T-helper 17 cell (primary cell): ENCODE measurements around the gene TMEM54. TPM values are rescaled to one million over a fixed set of nuclear protein-coding genes. Genes with fewer than 3 reads are reported as not detected.
"Not testable (repeated sequence)": the region's sequence is repeated elsewhere in the genome, so short reads cannot be mapped to it uniquely, and the experiment has no call there.

Source experiments
- ATAC-seq: fragments of 150-1000 bp; cut with Tn5 transposase; 2 replicates; pipeline ENCODE4 v1.10.0; 2021; ENCODE audit warnings: mild to moderate bottlenecking, moderate library complexity
- DNase-seq, 3 donors: peaks; one replicate each; pipeline versions ENCODE4 v3.0.0 to v3.0.0-alpha.2; 2020 to 2021
- H3K9me3 ChIP-seq: one replicate; pipeline ENCODE4 v1.7.0; 2013; ENCODE audit warnings: low read length, mild to moderate bottlenecking; ENCODE audit not compliant: control insufficient read depth, poor library complexity, severe bottlenecking
- H3K27ac Mint-ChIP-seq: one replicate; pipeline ENCODE4 v1.8.0; 2022; ENCODE audit warnings: mild to moderate bottlenecking, moderate library complexity, mixed read lengths
- H3K27me3 Mint-ChIP-seq: one replicate; pipeline ENCODE4 v1.8.0; 2022; ENCODE audit warnings: mixed read lengths
- H3K36me3 Mint-ChIP-seq: one replicate; pipeline ENCODE4 v1.8.0; 2022; ENCODE audit warnings: low read depth, mixed read lengths
- H3K4me1 Mint-ChIP-seq: one replicate; pipeline ENCODE4 v1.8.0; 2022; ENCODE audit warnings: mild to moderate bottlenecking, mixed read lengths
- H3K4me3 Mint-ChIP-seq: one replicate; pipeline ENCODE4 v1.8.0; 2022; ENCODE audit warnings: mild to moderate bottlenecking, moderate library complexity, mixed read lengths
- total RNA-seq, 4 donors: library from RNA in 2 of 4; stranded (reverse) in 2 of 4; gene quantifications; one replicate each; pipeline ENCODE4 v1.2.3 and lab custom pipeline; 2022 to 2026

TMEM54 gene
- total RNA-seq, 2 donors from 2014 or later = not detected

GRCh38 chr1:32910319-32910718 lies 9.1 kb upstream of the TMEM54 start:
- Mint-ChIP-seq H3K4me3 (no peak overlapping the region), H3K27me3 (peaks cover 1% of the 10 kb centered on the region), H3K27ac (no peak overlapping the region), H3K4me1 (peaks cover 2% of the 10 kb centered on the region), H3K36me3 (no peaks in the 10 kb centered on the region)
- DNase-seq (no peak), ATAC-seq (no peak)
- no peaks in the 10 kb centered on the region for H3K9me3 ChIP-seq

- ATAC-seq (no peak), DNase-seq (no peak)
- H3K27ac Mint-ChIP-seq = no peak overlapping the region
- peaks cover 6% of the 10 kb centered on the region for H3K4me1 Mint-ChIP-seq
- no peaks in the 10 kb centered on the region for H3K9me3 ChIP-seq
- H3K36me3 Mint-ChIP-seq = no peaks in the 10 kb centered on the region
- no peak overlapping the region for H3K4me3 Mint-ChIP-seq
- H3K27me3 Mint-ChIP-seq = peaks cover 13% of the 10 kb centered on the region
Observed at GRCh38 chr1:32907435-32907834, 6.2 kb upstream of the TMEM54 start.

DNA sequence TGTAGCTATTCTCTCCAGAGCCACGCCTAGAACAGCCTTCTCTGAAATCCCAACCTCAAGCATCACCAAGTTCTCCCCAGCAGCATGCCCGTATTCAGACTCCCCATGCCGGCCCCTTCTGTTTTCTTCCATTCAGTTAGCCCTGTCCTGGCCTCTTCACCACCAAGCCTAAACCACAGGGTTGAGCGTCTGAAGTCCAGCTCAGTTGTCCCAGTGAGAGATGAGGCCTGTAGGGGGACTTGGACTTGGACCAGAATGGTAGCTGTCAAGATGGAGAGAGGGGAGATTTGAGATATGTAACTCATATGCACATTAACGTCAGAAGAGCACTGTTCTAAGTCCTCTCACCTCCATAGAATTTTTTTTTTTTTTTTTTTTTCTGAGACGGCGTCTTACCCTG lies 5.5 kb upstream of the TMEM54 start:
- no peaks in the 10 kb centered on the region for H3K9me3 ChIP-seq
- peaks cover 1% of the 10 kb centered on the region for H3K36me3 Mint-ChIP-seq
- no peak overlapping the region for H3K27ac Mint-ChIP-seq
- DNase-seq (no peak), ATAC-seq (no peak)
- no peak overlapping the region for H3K4me3 Mint-ChIP-seq
- H3K4me1 Mint-ChIP-seq = peaks cover 10% of the 10 kb centered on the region
- H3K27me3 Mint-ChIP-seq = peaks cover 20% of the 10 kb centered on the region

DNA sequence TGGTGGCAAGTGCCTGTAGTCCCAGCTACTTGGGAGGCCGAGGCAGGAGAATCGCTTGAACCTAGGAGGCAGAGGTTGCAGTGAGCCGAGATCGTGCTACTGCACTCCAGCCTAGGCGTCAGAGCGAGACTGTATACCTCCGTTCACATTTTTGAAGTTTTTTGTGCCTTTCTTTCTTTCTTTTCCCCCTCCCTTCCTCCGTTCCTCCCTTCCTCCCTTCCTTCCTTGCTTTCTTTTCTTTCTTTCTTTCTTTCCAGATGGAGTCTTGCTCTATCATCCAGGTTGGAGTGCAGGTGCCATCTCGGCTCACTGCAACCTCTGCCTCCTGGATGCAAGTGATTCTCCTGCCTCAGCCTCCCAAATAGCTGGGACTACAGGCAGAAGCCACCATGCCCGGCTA lies 4.4 kb upstream of the TMEM54 start:
- not testable (repeated sequence) for ATAC-seq, H3K9me3 ChIP-seq, H3K27ac Mint-ChIP-seq, DNase-seq, H3K36me3 Mint-ChIP-seq, H3K4me3 Mint-ChIP-seq
- Mint-ChIP-seq H3K4me1 (peaks cover 14% of the 10 kb centered on the region), H3K27me3 (peaks cover 25% of the 10 kb centered on the region)

DNA sequence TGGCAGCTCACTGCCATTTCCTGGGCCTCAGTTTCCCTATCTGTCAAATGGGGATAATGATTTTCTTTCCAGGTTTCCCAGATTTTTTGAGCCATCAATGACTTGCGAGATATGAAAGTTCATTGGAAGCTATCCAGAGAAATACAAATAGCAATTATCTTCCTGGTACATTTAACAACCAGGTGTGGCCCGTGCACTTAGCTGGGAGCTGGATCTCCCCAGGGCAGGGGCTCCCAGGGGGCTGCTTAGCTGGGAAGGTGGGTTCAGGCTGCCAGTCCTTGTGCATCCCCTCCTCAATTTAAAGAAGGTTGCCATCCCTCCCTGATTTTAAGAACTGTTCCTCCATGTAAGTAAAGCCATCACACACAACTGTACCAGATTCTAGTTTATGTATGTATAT lies 3.6 kb upstream of the TMEM54 start:
- H3K4me1 Mint-ChIP-seq = peaks cover 16% of the 10 kb centered on the region
- no peak for ATAC-seq

DNA sequence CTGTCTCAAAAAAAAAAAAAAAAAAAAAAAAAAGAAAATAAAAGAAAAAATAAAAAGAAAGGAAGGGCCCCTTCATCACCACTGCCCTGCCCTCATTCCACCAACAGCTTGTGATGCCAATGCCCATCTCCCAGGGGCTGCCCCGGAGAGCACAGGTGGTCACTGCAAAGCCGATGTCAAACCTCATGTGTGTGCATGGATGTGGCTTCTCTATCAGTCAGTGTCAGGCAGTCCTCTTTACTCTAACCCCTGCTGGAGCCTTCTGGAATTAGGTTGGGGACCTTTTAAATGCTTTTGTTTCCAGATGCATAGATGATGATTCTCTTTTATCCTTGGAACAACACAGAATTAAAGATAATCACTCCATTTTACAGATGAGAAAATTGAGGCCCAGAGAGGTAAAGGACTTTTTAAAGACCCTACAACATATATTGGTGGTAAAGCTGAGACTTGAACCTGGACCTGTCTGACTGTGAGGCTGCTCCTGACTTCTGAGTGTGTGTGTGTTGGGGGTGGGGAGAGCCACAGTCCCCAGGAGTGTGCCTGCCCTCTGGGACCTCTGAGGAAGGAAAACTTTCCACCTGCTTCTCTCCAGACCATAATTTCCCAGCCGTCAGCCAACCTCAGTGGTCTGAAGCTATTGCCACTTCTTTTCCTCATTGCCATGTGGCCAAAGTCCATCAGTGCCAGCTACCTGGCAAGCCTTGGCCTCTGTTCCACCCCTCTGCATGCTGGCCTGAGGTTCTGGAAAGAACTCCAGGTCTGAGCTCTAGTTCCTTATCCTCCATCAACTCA lies 3.0 kb upstream of the TMEM54 start:
- peaks cover 16% of the 10 kb centered on the region for H3K4me1 Mint-ChIP-seq
- DNase-seq = no peak
- no peak overlapping the region for H3K4me3 Mint-ChIP-seq
- ATAC-seq = no peak
- peaks cover 2% of the 10 kb centered on the region for H3K36me3 Mint-ChIP-seq
- H3K27me3 Mint-ChIP-seq = peaks cover 35% of the 10 kb centered on the region
- no peaks in the 10 kb centered on the region for H3K9me3 ChIP-seq
- H3K27ac Mint-ChIP-seq = no peak overlapping the region

More for the DNA sequence above, 3.6 kb upstream of the TMEM54 start:
- no peak overlapping the region for H3K4me3 Mint-ChIP-seq
- DNase-seq = no peak
- peaks cover 2% of the 10 kb centered on the region for H3K36me3 Mint-ChIP-seq
- no peaks in the 10 kb centered on the region for H3K9me3 ChIP-seq
- H3K27me3 Mint-ChIP-seq = peaks cover 29% of the 10 kb centered on the region
- no peak overlapping the region for H3K27ac Mint-ChIP-seq

GRCh38 chr1:32902535-32902920 lies 1.3 kb upstream of the TMEM54 start:
- no peak for DNase-seq
- peaks cover 17% of the 10 kb centered on the region for H3K4me1 Mint-ChIP-seq
- peaks cover 2% of the 10 kb centered on the region for H3K36me3 Mint-ChIP-seq
- peak overlapping the region; percentile 63 for H3K4me3 Mint-ChIP-seq
- ATAC-seq = no peak
- H3K27ac Mint-ChIP-seq = no peak overlapping the region
- H3K27me3 Mint-ChIP-seq = peaks cover 51% of the 10 kb centered on the region
- no peaks in the 10 kb centered on the region for H3K9me3 ChIP-seq

DNA sequence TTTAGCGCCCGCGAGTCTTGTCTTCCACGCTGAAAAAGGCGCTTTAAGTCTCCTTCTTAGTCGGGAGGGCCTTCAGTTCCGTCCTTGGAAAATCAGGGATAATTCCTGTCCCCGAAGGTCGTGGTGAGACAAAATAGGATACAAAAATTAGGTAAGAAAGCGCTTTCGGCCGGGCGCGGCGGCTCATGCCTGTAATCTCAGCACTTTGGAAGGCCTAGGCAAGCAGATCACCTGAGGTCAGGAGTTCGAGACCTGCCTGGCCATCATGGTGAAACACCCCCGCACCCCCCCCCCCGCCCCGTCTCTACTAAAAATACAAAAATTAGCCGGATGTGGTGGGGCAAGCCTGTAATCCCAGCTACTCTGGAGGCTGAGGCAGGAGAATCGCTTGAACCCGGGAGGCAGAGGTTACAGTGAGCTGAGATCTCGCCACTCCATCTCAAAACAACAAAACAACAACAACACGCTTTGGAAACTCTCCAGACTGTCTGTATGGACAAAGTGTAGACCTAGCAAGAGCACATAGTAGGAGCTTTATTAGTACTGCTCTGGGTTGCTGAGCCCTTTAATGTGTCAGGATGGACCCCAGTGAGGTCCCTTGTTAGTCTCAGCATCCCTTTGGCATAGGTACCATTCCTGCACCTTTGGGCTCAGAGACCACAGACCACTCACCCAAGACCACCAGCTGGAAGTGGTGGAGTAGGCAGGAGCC lies 790 bp upstream of the TMEM54 start:
- no peak overlapping the region for H3K27ac Mint-ChIP-seq
- H3K27me3 Mint-ChIP-seq = peaks cover 56% of the 10 kb centered on the region
- DNase-seq = no peak
- peaks cover 19% of the 10 kb centered on the region for H3K4me1 Mint-ChIP-seq
- no peak for ATAC-seq
- H3K36me3 Mint-ChIP-seq = peaks cover 2% of the 10 kb centered on the region
- H3K9me3 ChIP-seq = no peaks in the 10 kb centered on the region
- peak overlapping the region; percentile 87 for H3K4me3 Mint-ChIP-seq

DNA sequence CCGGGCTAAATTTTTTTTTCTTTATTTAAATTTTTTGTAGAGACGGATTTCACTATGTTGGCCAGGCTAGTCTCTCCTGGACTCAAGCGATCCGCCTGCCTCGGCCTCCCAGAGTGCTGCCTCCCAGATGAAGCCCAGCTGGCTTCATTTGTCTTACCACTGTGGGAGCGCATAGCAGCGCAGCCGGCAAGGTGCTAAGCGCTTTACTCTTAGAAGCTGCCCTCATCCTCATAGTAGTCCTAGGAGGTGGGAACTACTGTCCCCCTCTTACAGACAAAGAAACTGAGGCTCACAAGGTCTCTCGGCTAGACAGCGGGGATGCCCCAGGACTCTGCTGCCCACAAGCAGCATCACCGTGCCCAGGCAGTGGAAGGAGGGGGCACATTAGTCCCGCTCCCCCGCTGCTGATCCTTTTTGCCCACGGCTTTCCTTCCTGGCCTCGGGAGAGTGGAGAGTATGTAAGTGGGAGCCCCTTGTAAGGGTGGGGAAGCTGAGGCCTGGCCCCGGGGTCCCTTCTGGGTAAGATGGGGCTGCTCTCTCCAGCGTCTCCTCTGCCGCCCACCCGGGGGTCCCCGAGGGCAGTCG lies 726 bp downstream of the TMEM54 start:
- peaks cover 19% of the 10 kb centered on the region for H3K4me1 Mint-ChIP-seq
- peak overlapping the region; percentile 80 for H3K4me3 Mint-ChIP-seq
- ATAC-seq = no peak
- no peaks in the 10 kb centered on the region for H3K9me3 ChIP-seq
- H3K27me3 Mint-ChIP-seq = peaks cover 69% of the 10 kb centered on the region
- peaks cover 2% of the 10 kb centered on the region for H3K36me3 Mint-ChIP-seq
- no peak for DNase-seq
- H3K27ac Mint-ChIP-seq = peak overlapping the region; percentile 27

DNA sequence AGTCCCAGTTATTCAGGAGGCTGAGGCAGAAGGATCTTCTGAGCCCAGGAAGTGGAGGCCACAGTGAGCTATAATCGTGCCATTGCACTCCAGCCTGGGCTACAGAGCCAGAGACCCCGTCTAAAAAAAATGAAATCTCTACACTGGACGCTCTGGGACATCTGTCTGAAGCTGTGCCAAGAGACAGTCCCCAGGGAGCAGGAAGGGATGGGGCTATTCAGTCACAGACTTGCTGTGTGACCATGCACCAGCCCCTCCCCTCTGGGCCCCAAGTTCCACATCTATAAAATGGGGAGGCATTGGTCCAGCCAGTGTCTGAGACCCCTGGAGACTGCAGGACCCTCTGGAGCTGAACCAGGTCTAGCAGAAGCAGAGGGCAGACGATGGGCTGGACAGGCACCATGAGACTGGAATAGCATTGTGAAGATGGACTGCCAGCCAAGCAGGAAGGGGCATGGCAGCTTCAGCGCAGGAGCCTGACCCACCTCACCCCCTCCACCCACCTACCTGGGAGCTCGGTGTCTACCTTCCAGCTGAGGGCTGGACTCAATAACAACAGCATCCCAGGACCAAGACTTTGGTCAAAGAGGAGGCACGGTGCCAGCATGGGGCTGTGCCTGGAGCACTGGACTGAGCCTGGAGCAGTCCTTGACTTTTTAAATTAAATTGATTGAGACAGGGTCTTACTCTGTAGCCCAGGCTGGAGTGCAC lies 1.4 kb downstream of the TMEM54 start:
- ATAC-seq (no peak), DNase-seq (no peak)
- Mint-ChIP-seq H3K27ac (no peak overlapping the region), H3K36me3 (peaks cover 2% of the 10 kb centered on the region), H3K4me1 (peaks cover 19% of the 10 kb centered on the region), H3K4me3 (no peak overlapping the region), H3K27me3 (peaks cover 74% of the 10 kb centered on the region)
- H3K9me3 ChIP-seq = no peaks in the 10 kb centered on the region

DNA sequence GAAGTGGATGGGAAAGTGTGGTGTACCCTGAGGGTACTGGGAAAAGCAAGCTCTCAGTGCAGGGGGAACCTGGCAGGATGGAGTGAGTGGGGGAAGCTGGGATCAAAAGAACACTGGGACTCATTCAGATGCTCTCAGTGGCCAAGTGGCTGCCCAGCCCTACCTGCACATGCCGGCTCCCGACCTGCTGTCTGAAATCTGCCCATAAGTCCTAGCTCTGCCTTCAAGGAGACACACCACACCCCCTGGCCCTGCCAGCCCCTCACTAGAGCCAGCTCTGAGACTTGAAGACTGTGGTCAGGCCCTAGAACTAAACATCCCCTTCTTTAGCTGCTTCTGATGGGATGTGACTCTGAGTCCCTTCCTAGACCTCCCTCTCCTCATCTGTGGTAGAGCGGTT lies 2.2 kb downstream of the TMEM54 start:
- peaks cover 19% of the 10 kb centered on the region for H3K4me1 Mint-ChIP-seq
- DNase-seq = no peak
- peaks cover 74% of the 10 kb centered on the region for H3K27me3 Mint-ChIP-seq
- H3K9me3 ChIP-seq = no peaks in the 10 kb centered on the region
- ATAC-seq = no peak
- H3K27ac Mint-ChIP-seq = no peak overlapping the region
- no peak overlapping the region for H3K4me3 Mint-ChIP-seq
- peaks cover 2% of the 10 kb centered on the region for H3K36me3 Mint-ChIP-seq

- H3K27me3 Mint-ChIP-seq = peaks cover 68% of the 10 kb centered on the region
- no peak overlapping the region for H3K27ac Mint-ChIP-seq
- no peaks in the 10 kb centered on the region for H3K9me3 ChIP-seq
- ATAC-seq (no peak), DNase-seq (no peak)
- peaks cover 16% of the 10 kb centered on the region for H3K4me1 Mint-ChIP-seq
- H3K36me3 Mint-ChIP-seq = peaks cover 2% of the 10 kb centered on the region
- H3K4me3 Mint-ChIP-seq = no peak overlapping the region
Observed at GRCh38 chr1:32898056-32898455, 3.1 kb downstream of the TMEM54 start.
